GM18499 (cell line): ENCODE data around the gene SPI1.
A peak's percentile ranks its signal among the peaks of the same experiment; 100 is the strongest.
"Not testable (repeated sequence)": the region's sequence is repeated elsewhere in the genome, so short reads cannot be mapped to it uniquely, and the experiment has no call there.

Source experiments
- ATAC-seq: cut with Tn5 transposase; IDR thresholded peaks from one replicate; pipeline ENCODE4 v1.9.1; 2021; ENCODE audit warnings: moderate number of reproducible peaks; ENCODE audit not compliant: insufficient read depth, unreplicated experiment

Gene SPI1

GRCh38 chr11:47329431-47329986 lies 48.8 kb downstream of the SPI1 start:
- ATAC-seq = no peak

GRCh38 chr11:47328449-47329390 lies 49.6 kb downstream of the SPI1 start:
- ATAC-seq = no peak

GRCh38 chr11:47327949-47328348 lies 50.4 kb downstream of the SPI1 start:
- no peak for ATAC-seq

GRCh38 chr11:47327025-47327424 lies 51.3 kb downstream of the SPI1 start:
- ATAC-seq = no peak

- ATAC-seq = no peak
Measured at GRCh38 chr11:47326198-47326597, 52.1 kb downstream of the SPI1 start.

- ATAC-seq = no peak
Measured at GRCh38 chr11:47325271-47326041, 52.9 kb downstream of the SPI1 start.

GRCh38 chr11:47324520-47324919 lies 53.8 kb downstream of the SPI1 start:
- no peak for ATAC-seq

- no peak for ATAC-seq
Measured at GRCh38 chr11:47318166-47318565, 60.2 kb downstream of the SPI1 start.

GRCh38 chr11:47317064-47317828 lies 61.1 kb downstream of the SPI1 start:
- ATAC-seq = peak; percentile 90

GRCh38 chr11:47316501-47316900 lies 61.8 kb downstream of the SPI1 start:
- not testable (repeated sequence) for ATAC-seq

GRCh38 chr11:47314992-47315391 lies 63.4 kb downstream of the SPI1 start:
- no peak for ATAC-seq

- ATAC-seq = no peak
Measured at GRCh38 chr11:47308050-47308823, 70.1 kb downstream of the SPI1 start.

GRCh38 chr11:47306484-47306844 lies 71.9 kb downstream of the SPI1 start:
- ATAC-seq = no peak

- no peak for ATAC-seq
Measured at GRCh38 chr11:47305734-47306483, 72.4 kb downstream of the SPI1 start.
